Type B pancreatic cell (in vitro differentiated cells): ENCODE data around the gene SF3B3. TPM values are rescaled to one million over a fixed set of nuclear protein-coding genes. Genes with fewer than 3 reads are reported as not detected.
"Not testable (repeated sequence)": the region's sequence is repeated elsewhere in the genome, so short reads cannot be mapped to it uniquely, and the experiment has no call there.

ENCODE experiments used
- DNase-seq: peaks from one replicate; pipeline ENCODE4 v3.0.0; 2021; ENCODE audit warnings: mixed read lengths; ENCODE audit not compliant: unreplicated experiment; ENCODE audit errors: extremely low spot score
- H3K27ac Mint-ChIP-seq: 2 replicates; pipeline ENCODE4 v1.8.0; 2021; ENCODE audit warnings: mild to moderate bottlenecking, mixed read lengths
- H3K27me3 Mint-ChIP-seq: 2 replicates; pipeline ENCODE4 v1.8.0; 2021; ENCODE audit warnings: mixed read lengths
- H3K36me3 Mint-ChIP-seq: 2 replicates; pipeline ENCODE4 v1.8.0; 2021; ENCODE audit warnings: mixed read lengths
- H3K4me1 Mint-ChIP-seq: one replicate; pipeline ENCODE4 v1.8.0; 2021; ENCODE audit warnings: mixed read lengths; ENCODE audit not compliant: unreplicated experiment
- H3K4me3 Mint-ChIP-seq: 2 replicates; pipeline ENCODE4 v1.8.0; 2021; ENCODE audit warnings: mild to moderate bottlenecking, mixed read lengths
- H3K9me3 Mint-ChIP-seq: 2 replicates; pipeline ENCODE4 v1.8.0; 2021; ENCODE audit warnings: mixed read lengths
- total RNA-seq: library from RNA; stranded (reverse); gene quantifications from 2 replicates; pipeline ENCODE4 v1.2.1, GENCODE V29; 2021; ENCODE audit warnings: low replicate concordance
- TF ChIP-seq, protein P1 (sequence below): fragments of 200-600 bp; sonication (generic); conservative IDR thresholded peaks from 2 replicates; pipeline ENCODE4 v1.5.0; 2021; ENCODE audit warnings: antibody characterized with exemption, mild to moderate bottlenecking

The SF3B3 gene
- total RNA-seq, 1 donor from 2014 or later: 429 TPM

DNA sequence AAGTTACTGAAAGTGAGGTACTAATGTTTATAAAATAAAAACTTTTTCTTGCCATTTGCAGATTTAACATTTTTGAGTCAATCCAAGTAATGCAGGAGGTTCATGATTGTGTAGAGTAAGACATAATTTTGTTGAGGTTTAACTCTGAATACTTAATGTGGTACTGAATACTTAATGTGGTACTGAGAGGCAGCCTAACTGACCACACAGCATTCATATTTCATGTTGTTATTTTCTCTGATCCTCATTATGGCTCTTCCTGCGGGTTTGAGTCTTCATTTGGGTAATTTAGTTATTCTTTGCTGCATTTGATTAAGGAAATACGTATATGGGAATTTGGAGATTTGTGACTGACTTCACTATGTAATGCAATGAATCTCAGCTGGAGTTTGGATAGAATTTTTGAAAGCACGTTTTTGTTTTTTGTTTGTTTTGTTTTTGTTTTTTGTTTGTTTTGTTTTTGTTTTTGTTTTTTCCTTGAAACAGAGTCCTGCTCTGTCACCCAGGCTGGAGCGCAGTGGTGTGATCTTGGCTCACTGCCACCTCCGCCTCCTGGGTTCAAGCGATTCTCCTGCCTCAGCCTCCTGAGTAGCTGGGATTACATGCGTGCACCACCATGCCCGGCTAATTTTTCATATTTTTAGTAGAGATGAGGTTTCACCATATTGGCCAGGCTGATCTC, 3.8 kb downstream of the SF3B3 start:
- H3K36me3 Mint-ChIP-seq: peaks cover 35% of the 10 kb centered on the region
- H3K4me3 Mint-ChIP-seq: peak overlapping the region; percentile 78
- TF ChIP-seq, protein P1, sequence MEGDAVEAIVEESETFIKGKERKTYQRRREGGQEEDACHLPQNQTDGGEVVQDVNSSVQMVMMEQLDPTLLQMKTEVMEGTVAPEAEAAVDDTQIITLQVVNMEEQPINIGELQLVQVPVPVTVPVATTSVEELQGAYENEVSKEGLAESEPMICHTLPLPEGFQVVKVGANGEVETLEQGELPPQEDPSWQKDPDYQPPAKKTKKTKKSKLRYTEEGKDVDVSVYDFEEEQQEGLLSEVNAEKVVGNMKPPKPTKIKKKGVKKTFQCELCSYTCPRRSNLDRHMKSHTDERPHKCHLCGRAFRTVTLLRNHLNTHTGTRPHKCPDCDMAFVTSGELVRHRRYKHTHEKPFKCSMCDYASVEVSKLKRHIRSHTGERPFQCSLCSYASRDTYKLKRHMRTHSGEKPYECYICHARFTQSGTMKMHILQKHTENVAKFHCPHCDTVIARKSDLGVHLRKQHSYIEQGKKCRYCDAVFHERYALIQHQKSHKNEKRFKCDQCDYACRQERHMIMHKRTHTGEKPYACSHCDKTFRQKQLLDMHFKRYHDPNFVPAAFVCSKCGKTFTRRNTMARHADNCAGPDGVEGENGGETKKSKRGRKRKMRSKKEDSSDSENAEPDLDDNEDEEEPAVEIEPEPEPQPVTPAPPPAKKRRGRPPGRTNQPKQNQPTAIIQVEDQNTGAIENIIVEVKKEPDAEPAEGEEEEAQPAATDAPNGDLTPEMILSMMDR: no peak
- DNase-seq: no peak
- H3K27me3 Mint-ChIP-seq: no peaks in the 10 kb centered on the region
- H3K9me3 Mint-ChIP-seq: no peaks in the 10 kb centered on the region
- peak overlapping the region; percentile 48 for H3K27ac Mint-ChIP-seq
- peaks cover 23% of the 10 kb centered on the region for H3K4me1 Mint-ChIP-seq

DNA sequence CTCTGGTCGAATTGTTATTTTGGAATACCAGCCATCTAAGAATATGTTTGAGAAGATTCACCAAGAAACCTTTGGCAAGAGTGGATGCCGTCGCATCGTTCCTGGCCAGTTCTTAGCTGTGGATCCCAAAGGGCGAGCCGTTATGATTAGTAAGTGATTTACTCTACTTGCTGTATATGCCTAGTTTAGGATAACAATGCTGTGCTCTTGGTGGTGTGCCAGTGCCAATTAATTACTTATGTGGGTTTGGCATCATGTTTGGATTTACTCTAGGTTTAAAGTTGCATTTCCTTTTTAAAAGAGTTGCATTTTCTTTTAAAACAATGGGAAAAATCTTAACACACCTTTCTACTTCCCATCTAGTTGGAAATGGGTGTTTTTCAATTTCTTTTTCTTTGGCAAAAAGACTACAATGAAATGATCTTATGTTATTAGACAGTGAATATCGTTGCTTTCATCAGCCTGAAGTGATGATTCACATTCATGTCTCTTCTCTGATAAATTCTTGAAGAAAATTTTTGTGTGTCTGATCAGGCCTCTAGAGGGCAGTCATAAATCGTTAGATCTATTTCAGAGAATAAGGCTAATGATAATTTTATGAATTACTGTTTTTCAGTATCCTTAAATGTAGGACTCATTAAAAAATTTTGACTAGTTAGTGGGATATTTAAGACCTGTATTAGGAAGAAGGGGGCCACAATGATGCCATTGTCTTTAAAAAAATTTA, 5.6 kb downstream of the SF3B3 start:
- peaks cover 38% of the 10 kb centered on the region for H3K36me3 Mint-ChIP-seq
- TF ChIP-seq, protein P1: peak; percentile 78
- no peaks in the 10 kb centered on the region for H3K27me3 Mint-ChIP-seq
- peak overlapping the region; percentile 73 for H3K27ac Mint-ChIP-seq
- peak overlapping the region; percentile 50 for H3K4me3 Mint-ChIP-seq
- DNase-seq: no peak
- H3K4me1 Mint-ChIP-seq: peaks cover 20% of the 10 kb centered on the region
- H3K9me3 Mint-ChIP-seq: no peaks in the 10 kb centered on the region

DNA sequence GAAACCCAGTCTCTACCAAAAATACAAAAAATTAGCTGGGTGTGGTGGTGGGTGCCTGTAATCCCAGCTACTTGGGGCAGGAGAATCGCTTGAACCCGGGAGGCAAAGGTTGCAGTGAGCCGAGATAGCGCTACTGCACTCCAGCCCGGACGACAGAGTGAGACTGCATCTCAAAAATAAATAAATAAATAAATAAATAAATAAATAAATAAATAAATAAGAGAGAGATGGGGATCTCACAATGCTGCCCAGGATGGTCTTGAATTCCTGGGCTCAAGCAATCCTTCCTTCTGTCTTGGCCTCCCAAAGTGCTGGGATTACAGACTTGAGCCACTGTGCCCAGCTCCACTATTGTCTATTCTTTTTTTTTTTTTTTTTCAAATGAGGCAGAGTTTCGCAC, 6.3 kb downstream of the SF3B3 start:
- H3K4me3 Mint-ChIP-seq, H3K27ac Mint-ChIP-seq, H3K9me3 Mint-ChIP-seq, DNase-seq, H3K27me3 Mint-ChIP-seq: not testable (repeated sequence)
- H3K36me3 Mint-ChIP-seq: peaks cover 40% of the 10 kb centered on the region
- peaks cover 20% of the 10 kb centered on the region for H3K4me1 Mint-ChIP-seq

DNA sequence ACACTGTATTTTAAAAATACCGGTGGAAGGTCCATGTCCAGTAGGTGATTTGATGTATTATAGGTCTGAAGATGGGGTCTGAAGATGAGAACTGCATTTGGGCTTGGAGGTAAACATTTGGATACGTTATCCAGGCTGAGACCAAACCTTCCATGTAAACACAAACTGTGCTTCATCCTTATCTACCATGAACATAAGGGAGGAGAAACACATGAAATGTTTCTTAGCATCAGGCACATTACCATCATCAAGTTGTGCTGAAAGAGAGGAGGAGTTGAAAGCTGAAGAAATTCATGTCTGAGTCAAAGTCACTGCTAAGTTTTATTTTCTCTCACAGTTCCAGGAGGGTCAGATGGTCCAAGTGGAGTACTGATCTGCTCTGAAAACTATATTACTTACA, 11.4 kb downstream of the SF3B3 start:
- Mint-ChIP-seq H3K27ac (no peak overlapping the region), H3K27me3 (no peaks in the 10 kb centered on the region), H3K4me1 (no peaks in the 10 kb centered on the region), H3K36me3 (peaks cover 32% of the 10 kb centered on the region), H3K9me3 (no peaks in the 10 kb centered on the region), H3K4me3 (no peak overlapping the region)
- TF ChIP-seq, protein P1: no peak
- no peak for DNase-seq

DNA sequence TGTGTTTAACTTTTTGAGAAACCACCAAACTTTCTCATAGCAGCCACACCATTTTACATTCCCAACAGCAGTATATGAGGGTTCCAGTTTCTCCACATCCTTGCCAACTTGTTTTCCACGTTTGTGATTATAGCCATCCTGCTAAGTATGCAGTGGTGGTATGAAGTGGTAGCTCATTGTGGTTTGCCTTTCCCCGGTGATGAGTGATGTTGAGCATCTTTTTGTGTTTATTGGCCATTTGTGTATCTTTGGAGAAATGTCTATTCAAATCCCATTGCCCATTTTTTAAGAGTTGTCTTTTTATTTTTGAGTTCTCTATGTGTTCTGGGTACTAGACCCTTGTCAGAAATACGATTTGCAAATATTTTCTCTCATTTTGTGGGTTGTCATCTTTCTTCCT, 17.4 kb downstream of the SF3B3 start:
- TF ChIP-seq, protein P1: no peak

DNA sequence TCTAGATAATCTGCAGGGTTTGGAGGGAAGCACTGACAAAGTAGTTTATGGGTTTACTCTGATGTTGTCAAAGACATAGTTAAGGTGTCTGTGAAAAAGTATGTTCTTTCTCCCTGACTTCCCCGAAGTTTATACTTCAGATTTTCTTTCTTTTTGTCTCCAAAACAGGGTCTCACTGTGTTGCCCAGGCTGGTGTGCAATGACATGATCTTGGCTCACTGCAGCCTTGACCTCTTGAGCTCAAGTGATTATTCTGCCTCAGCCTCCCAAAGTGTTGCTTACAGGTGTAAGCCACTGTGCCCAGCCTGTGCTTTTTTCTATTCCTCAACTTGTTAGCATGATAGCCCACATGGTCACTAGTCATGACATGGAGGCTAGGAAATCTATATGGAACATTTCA, 20.9 kb downstream of the SF3B3 start:
- H3K4me1 Mint-ChIP-seq: no peaks in the 10 kb centered on the region
- H3K27me3 Mint-ChIP-seq: no peaks in the 10 kb centered on the region
- TF ChIP-seq, protein P1: no peak
- H3K36me3 Mint-ChIP-seq: peaks cover 33% of the 10 kb centered on the region
- no peak overlapping the region for H3K4me3 Mint-ChIP-seq
- H3K9me3 Mint-ChIP-seq: no peaks in the 10 kb centered on the region
- no peak overlapping the region for H3K27ac Mint-ChIP-seq
- DNase-seq: no peak

More for the DNA sequence above, 17.4 kb downstream of the SF3B3 start:
- Mint-ChIP-seq H3K4me3 (no peak overlapping the region), H3K27me3 (no peaks in the 10 kb centered on the region), H3K9me3 (no peaks in the 10 kb centered on the region), H3K27ac (no peak overlapping the region), H3K36me3 (peaks cover 30% of the 10 kb centered on the region), H3K4me1 (no peaks in the 10 kb centered on the region)
- DNase-seq: no peak
